GM12878 (cell line): Measurements from ENCODE around the gene PMEL. TPM values are rescaled to one million over a fixed set of nuclear protein-coding genes. Genes with fewer than 3 reads are reported as not detected.

Experiments
- ATAC-seq: fragments of 200-7000 bp; cut with Tn5 transposase; 3 replicates; pipeline ENCODE4 v1.9.1; 2020; ENCODE audit warnings: mild to moderate bottlenecking, moderate library complexity
- BruUV-seq: library from RNA; stranded (reverse); fragments of 400-500 nt; replicated peaks from 2 replicates; lab custom pipeline; 2021; lab: Mats Ljungman, UMichigan
- CTCF ChIA-PET: fragments of 300-600 bp; sonication (Branson Sonifier 250); formaldehyde crosslinking; extraction: SDS; loops from one replicate; lab custom pipeline; 2021; ENCODE audit warnings: inconsistent platforms; lab: Yijun Ruan, JAX
- POLR2A ChIA-PET: fragments of 350-600 bp; formaldehyde crosslinking; extraction: SDS; loops from one replicate; lab custom pipeline; 2021; ENCODE audit warnings: inconsistent platforms; lab: Charles Lee
- RAD21 ChIA-PET: fragments of 300-600 bp; sonication (Branson Sonifier 250); formaldehyde crosslinking; loops from one replicate; lab custom pipeline; 2023; ENCODE audit warnings: antibody characterized with exemption; ENCODE audit not compliant: unreplicated experiment; lab: Charles Lee
- SMC1A ChIA-PET: fragments of 300-600 bp; sonication (Branson Sonifier 250); formaldehyde crosslinking; loops from one replicate; lab custom pipeline; 2023; ENCODE audit not compliant: unreplicated experiment, uncharacterized antibody; lab: Charles Lee
- DNase-seq: peaks from one replicate; pipeline ENCODE4 v3.0.0-alpha.2; 2011; ENCODE audit warnings: low read depth, low spot score
- FAIRE-seq: peaks from 3 replicates; lab custom pipeline; 2011; peaks lifted over from hg19 to GRCh38; lab: Jason Lieb, UNC
- H2AFZ ChIP-seq: 2 replicates; pipeline ENCODE4 v1.6.0; 2011; ENCODE audit warnings: low read depth, low read length, control low read depth; ENCODE audit not compliant: control insufficient read depth
- H3K27ac ChIP-seq: 2 replicates; pipeline ENCODE4 v1.5.1; 2011; ENCODE audit warnings: control low read depth; ENCODE audit not compliant: control insufficient read depth, insufficient read depth
- H3K27me3 ChIP-seq, 2 experiments: replicated peaks in 1 of 2; 2 replicates each; pipeline versions ENCODE4 v1.6.0 to v1.6.1; 2011; ENCODE audit warnings: low read length in 1 of 2; ENCODE audit not compliant: control insufficient read depth in 2 of 2, insufficient read depth in 2 of 2
- H3K36me3 ChIP-seq, 2 experiments: 2 replicates each; pipeline ENCODE4 v1.5.1; 2011; ENCODE audit warnings: low read length in 1 of 2; ENCODE audit not compliant: control insufficient read depth in 2 of 2, insufficient read depth in 2 of 2
- H3K4me1 ChIP-seq: 2 replicates; pipeline ENCODE4 v1.6.1; 2011; ENCODE audit warnings: mild to moderate bottlenecking, low read length, moderate library complexity, mixed read lengths; ENCODE audit not compliant: control insufficient read depth, insufficient read depth
- H3K4me2 ChIP-seq: 2 replicates; pipeline ENCODE4 v1.6.0; 2011; ENCODE audit warnings: control low read depth; ENCODE audit not compliant: control insufficient read depth, insufficient read depth
- H3K4me3 ChIP-seq: fragments of 200-600 bp; sonication (generic); 2 replicates; pipeline ENCODE4 v1.5.1; 2016
- H3K79me2 ChIP-seq: 2 replicates; pipeline ENCODE4 v1.6.0; 2011; ENCODE audit warnings: low read length; ENCODE audit not compliant: control insufficient read depth, insufficient read depth
- H3K9ac ChIP-seq: 2 replicates; pipeline ENCODE4 v1.8.0; 2011; ENCODE audit warnings: low read length, control low read depth, mixed read lengths; ENCODE audit not compliant: control insufficient read depth, insufficient read depth
- H3K9me3 ChIP-seq: replicated peaks from 3 replicates; pipeline ENCODE4 v1.5.1; 2011; ENCODE audit warnings: mild to moderate bottlenecking, low read length; ENCODE audit not compliant: control insufficient read depth, insufficient read depth
- H4K20me1 ChIP-seq: 2 replicates; pipeline ENCODE4 v1.6.0; 2011; ENCODE audit not compliant: control insufficient read depth, insufficient read depth
- ATF2 ChIP-seq: IDR thresholded peaks from 2 replicates; pipeline ENCODE4 v1.6.1; 2012; ENCODE audit warnings: low read length, inconsistent platforms
- E4F1 ChIP-seq: fragments of 450-650 bp; IDR thresholded peaks from 2 replicates; pipeline ENCODE4 v1.6.1; 2018; ENCODE audit warnings: borderline replicate concordance, mild to moderate bottlenecking; ENCODE audit not compliant: partially characterized antibody
- JUND ChIP-seq: IDR thresholded peaks from 2 replicates; pipeline ENCODE4 v1.6.1; 2012; ENCODE audit warnings: low read depth, mild to moderate bottlenecking, low read length, improper control_type of control experiment, moderate library complexity
- POU2F2 ChIP-seq: IDR thresholded peaks from 3 replicates; pipeline ENCODE4 v1.6.1; 2011; ENCODE audit warnings: low read depth, mild to moderate bottlenecking, low read length, borderline replicate concordance
- REST ChIP-seq: IDR thresholded peaks from 2 replicates; pipeline ENCODE4 v1.6.1; 2012; ENCODE audit warnings: mild to moderate bottlenecking, low read depth, low read length
- SUPT20H ChIP-seq: IDR thresholded peaks from 2 replicates; pipeline ENCODE4 v1.6.1; 2011; ENCODE audit warnings: low read depth, mild to moderate bottlenecking, low read length, moderate library complexity, borderline replicate concordance; ENCODE audit not compliant: control insufficient read depth
- ZBTB11 ChIP-seq: fragments of 450-650 bp; formaldehyde crosslinking; IDR thresholded peaks from 2 replicates; pipeline ENCODE4 v1.5.0; 2022; ENCODE audit warnings: mild to moderate bottlenecking, missing genetic modification characterization
- ZNF384 ChIP-seq: IDR thresholded peaks from 2 replicates; pipeline ENCODE4 v1.6.1; 2012; ENCODE audit warnings: low read depth, mild to moderate bottlenecking, low read length, improper control_type of control experiment, borderline replicate concordance
- ZSCAN29 ChIP-seq: fragments of 450-650 bp; IDR thresholded peaks from 2 replicates; pipeline ENCODE4 v1.6.1; 2017; ENCODE audit warnings: mild to moderate bottlenecking, moderate library complexity
- WGBS: methylation state at CpG from one replicate; pipeline ENCODE4 v1.1.6; 2016; ENCODE audit warnings: low lambda C conversion rate; ENCODE audit not compliant: insufficient replicate concordance, insufficient coverage; ENCODE audit errors: missing lambda C conversion rate; 5-methylcytosine and 5-hydroxymethylcytosine counted together
- in situ Hi-C: fragments of 300-500 bp; cut with MboI; formaldehyde crosslinking; loops from 9 replicates; pipeline ENCODE4 v1.14.3; 2018; ENCODE audit warnings: mixed read lengths
- intact Hi-C: fragments of 100-400 bp; cut with micrococcal nuclease; formaldehyde crosslinking; loops from one replicate; pipeline ENCODE4 v1.14.2; 2022; ENCODE audit not compliant: unreplicated experiment
- polyA plus RNA-seq, 11 experiments: library from polyadenylated mRNA; depleted of rRNA in 4 of 11; unstranded in 6 of 11; stranded (reverse) in 5 of 11; fragments of >200 nt; fragmentation: Nextera tagmentation in 4 of 11; fragmentation: Illumina TruSeq in 1 of 11; extraction: Ambion mirVana in 4 of 11; extraction: Trizol in 1 of 11; gene quantifications; 1 replicate in 1 of 11; 2 replicates in 10 of 11; pipeline versions ENCODE4 v1.2.1 to v1.2.3, GENCODE V29; 2011 to 2016; ENCODE audit warnings: inconsistent platforms in 2 of 11, missing spikeins in 2 of 11, low read depth in 1 of 11
- total RNA-seq, 4 experiments: library from RNA; depleted of rRNA in 3 of 4; stranded (reverse); fragments of >200 nt in 3 of 4; fragmentation: Illumina TruSeq in 1 of 4; extraction: Trizol in 1 of 4; gene quantifications; 2 replicates each; pipeline versions ENCODE4 v1.2.1 to v1.2.3, GENCODE V29; 2013 to 2021

Gene PMEL
- total and polyA plus RNA-seq, 10 of the 15 experiments (the other 5 are each of a cell fraction or from before 2014, with no cell fraction given): 0.32 to 1.6 (median 0.56) TPM

- Histone ChIP-seq H3K4me2 (no peak overlapping the region), H3K4me3 (no peak overlapping the region)
- POLR2A ChIA-PET: interaction anchor here (0.5 to 0.6 kb wide), 2 partner anchors 32 to 76 kb away, joined by 3 to 7 read pairs; no protein-coding TSS in a partner anchor
Observed at GRCh38 chr12:55912908-55913307, 52.9 kb downstream of the PMEL start.

More at GRCh38 chr12:55912908-55913307, 52.9 kb downstream of the PMEL start:
- Histone ChIP-seq H3K4me1 (peaks cover 7% of the 10 kb centered on the region; the same call in 1 of the 2 replicates), H3K27me3 (no peaks in the 10 kb centered on the region), H3K9ac (no peak overlapping the region), H3K79me2 (peaks cover 13% of the 10 kb centered on the region), H3K9me3 (no peaks in the 10 kb centered on the region), H4K20me1 (no peaks in the 10 kb centered on the region), H3K36me3 (peaks cover 0 to 8% of the 10 kb centered on the region in 2 experiments; a peak in 1 of 4 replicates), H2AFZ (no peak overlapping the region), H3K27ac (no peak overlapping the region)
- ChIA-PET SMC1A (interaction anchor here (0.9 kb wide), 1 partner anchor 26 kb away, joined by 3 read pairs; no protein-coding TSS in a partner anchor), RAD21 (no interaction called here), CTCF (no interaction called here)
- no peak for TF ChIP-seq ZSCAN29
- TF ChIP-seq SUPT20H: no peak
- no peak for TF ChIP-seq JUND
- TF ChIP-seq ZBTB11 (CRISPR knock-in tag): no peak
- TF ChIP-seq POU2F2: no peak
- no peak for TF ChIP-seq E4F1
- TF ChIP-seq ZNF384: no peak
- no peak for TF ChIP-seq REST
- TF ChIP-seq ATF2: no peak
- no peak for FAIRE-seq
- WGBS: 79% methylated on average over 4 of the region's 4 CpGs
- intact Hi-C loops (no loop called here), in situ Hi-C loops (no loop called here)
- no peak for DNase-seq
- no peak for ATAC-seq
- no TSS peak for BruUV-seq
